ENCODE data around the gene ZDHHC11B. TPM values are rescaled to one million over a fixed set of nuclear protein-coding genes. Genes with fewer than 3 reads are reported as not detected.

ZDHHC11B gene
- total RNA-seq, 6 experiments from 2014 or later, result 0.56 to 5.1 (median 2.8) TPM

- WGBS (ENCODE audit: insufficient coverage, low coverage, low lambda C conversion rate, missing lambda C conversion rate), result 100% methylated on average over 5 of the region's 20 CpGs
- Histone ChIP-seq H3K4me3 (no peak overlapping the region), H3K4me1 (peaks cover 0 to 6% (median 2%) of the 10 kb centered on the region in 4 donors), H3K27me3 (no peaks in the 10 kb centered on the region), H3K27ac (no peak overlapping the region), H3K9me3 (no peaks in the 10 kb centered on the region), H3K36me3 (no peaks in the 10 kb centered on the region)
- intact Hi-C loops (cut with DNase I), result no loop called here
- ATAC-seq (no peak), DNase-seq (peak in 2 of 3 donors; percentile 17 to 52)
- no peak for TF ChIP-seq POLR2A (IDR thresholded peaks at IDR 0.05)
Observed at GRCh38 chr5:664994-665360, 119.6 kb downstream of the ZDHHC11B start.

DNA sequence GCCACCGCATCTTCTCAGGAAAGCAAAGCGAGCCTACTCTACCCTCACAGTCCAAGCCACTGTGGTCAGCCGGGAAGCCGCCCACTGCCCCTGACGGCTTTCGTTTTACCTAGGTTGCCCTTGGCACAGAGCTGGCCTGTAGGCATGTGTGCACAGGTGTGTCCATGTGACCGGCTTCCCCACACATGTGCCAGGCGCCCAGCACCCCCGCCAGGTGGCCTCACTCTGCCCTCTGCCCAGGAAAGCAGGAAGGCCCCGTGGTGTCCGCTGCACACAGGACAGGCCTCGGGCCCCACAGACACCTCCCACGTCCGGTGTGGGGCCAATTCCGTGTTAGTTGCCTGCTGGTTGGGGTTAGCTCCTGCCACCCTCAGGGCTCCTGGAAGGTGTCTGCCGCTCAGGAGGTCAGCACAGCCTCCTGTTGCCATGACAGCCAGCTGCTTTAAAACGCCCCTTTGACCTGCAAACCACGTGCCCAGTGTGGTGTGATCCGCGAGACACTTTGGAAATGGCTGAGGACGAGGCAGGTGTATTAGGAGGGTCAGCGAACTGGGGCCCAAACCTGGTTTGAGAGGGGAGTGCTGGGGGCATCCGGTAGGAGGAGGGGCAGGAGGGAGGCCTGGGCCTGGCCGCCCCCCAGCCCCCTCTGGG lies 120.1 kb downstream of the ZDHHC11B start:
- H3K27ac ChIP-seq, result no peak overlapping the region
- intact Hi-C loops (cut with DNase I), result no loop called here
- peaks cover 0 to 6% (median 2%) of the 10 kb centered on the region in 4 donors for H3K4me1 ChIP-seq
- no peak overlapping the region for H3K4me3 ChIP-seq
- TF ChIP-seq, protein P1, sequence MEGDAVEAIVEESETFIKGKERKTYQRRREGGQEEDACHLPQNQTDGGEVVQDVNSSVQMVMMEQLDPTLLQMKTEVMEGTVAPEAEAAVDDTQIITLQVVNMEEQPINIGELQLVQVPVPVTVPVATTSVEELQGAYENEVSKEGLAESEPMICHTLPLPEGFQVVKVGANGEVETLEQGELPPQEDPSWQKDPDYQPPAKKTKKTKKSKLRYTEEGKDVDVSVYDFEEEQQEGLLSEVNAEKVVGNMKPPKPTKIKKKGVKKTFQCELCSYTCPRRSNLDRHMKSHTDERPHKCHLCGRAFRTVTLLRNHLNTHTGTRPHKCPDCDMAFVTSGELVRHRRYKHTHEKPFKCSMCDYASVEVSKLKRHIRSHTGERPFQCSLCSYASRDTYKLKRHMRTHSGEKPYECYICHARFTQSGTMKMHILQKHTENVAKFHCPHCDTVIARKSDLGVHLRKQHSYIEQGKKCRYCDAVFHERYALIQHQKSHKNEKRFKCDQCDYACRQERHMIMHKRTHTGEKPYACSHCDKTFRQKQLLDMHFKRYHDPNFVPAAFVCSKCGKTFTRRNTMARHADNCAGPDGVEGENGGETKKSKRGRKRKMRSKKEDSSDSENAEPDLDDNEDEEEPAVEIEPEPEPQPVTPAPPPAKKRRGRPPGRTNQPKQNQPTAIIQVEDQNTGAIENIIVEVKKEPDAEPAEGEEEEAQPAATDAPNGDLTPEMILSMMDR (IDR thresholded peaks at IDR 0.05), result peak in 2 of 4 donors; percentile 17 to 18
- no peak for TF ChIP-seq POLR2A (IDR thresholded peaks at IDR 0.05)
- WGBS (ENCODE audit: insufficient coverage, low coverage, low lambda C conversion rate, missing lambda C conversion rate), result 30% methylated on average over 2 of the region's 24 CpGs
- H3K9me3 ChIP-seq, result no peaks in the 10 kb centered on the region
- ATAC-seq (peak; percentile 85 to 89 (median 88)), DNase-seq (peak; percentile 74 to 85 (median 82))
- H3K27me3 ChIP-seq, result no peaks in the 10 kb centered on the region
- H3K36me3 ChIP-seq, result no peaks in the 10 kb centered on the region

- Histone ChIP-seq H3K36me3 (no peaks in the 10 kb centered on the region), H3K4me1 (peaks cover 0 to 6% (median 2%) of the 10 kb centered on the region in 4 donors)
- intact Hi-C loops (cut with DNase I), result no loop called here
Observed at GRCh38 chr5:663436-664342, 120.8 kb downstream of the ZDHHC11B start.

DNA sequence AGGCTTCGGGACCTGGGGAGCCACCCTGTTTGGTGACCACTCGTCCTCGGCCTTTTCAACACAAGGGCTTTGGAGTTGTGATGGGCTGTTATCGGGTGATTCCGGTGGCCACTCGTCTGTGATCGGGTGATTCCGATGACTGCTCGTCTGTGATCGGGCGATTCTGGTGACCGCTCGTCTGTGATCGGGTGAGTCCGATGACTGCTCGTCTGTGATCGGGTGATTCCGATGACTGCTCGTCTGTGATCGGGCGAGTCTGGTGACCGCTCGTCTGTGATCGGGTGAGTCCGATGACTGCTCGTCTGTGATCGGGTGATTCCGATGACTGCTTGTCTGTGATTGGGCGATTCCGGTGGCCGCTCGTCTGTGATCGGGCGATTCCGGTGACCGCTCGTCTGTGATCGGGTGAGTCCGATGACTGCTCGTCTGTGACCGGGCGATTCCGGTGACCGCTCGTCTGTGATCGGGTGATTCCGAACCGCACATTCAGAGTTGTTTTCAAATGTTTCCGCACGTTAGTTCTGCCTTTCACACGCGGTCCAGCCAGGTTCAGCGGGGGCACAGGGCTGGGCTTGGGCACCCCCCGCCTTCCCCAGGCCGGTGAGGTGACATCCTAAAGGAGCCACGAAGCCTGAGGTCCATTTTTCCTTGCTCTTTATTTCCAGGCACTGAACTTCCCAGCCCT lies 121.6 kb downstream of the ZDHHC11B start:
- Histone ChIP-seq H3K36me3 (no peaks in the 10 kb centered on the region), H3K27me3 (no peaks in the 10 kb centered on the region), H3K4me1 (peaks cover 0 to 6% (median 2%) of the 10 kb centered on the region in 4 donors), H3K4me3 (no peak overlapping the region), H3K9me3 (no peaks in the 10 kb centered on the region), H3K27ac (no peak overlapping the region)
- DNase-seq, result peak; percentile 13 to 52 (median 39)
- TF ChIP-seq, protein P1 (IDR thresholded peaks at IDR 0.05), result no peak
- no peak for TF ChIP-seq POLR2A (IDR thresholded peaks at IDR 0.05)
- ATAC-seq, result no peak
- intact Hi-C loops (cut with DNase I), result no loop called here
- WGBS (ENCODE audit: insufficient coverage, low coverage, low lambda C conversion rate, missing lambda C conversion rate), result 94% methylated on average over 19 of the region's 56 CpGs

More at GRCh38 chr5:663436-664342, 120.8 kb downstream of the ZDHHC11B start:
- no peak for TF ChIP-seq POLR2A (IDR thresholded peaks at IDR 0.05)
- TF ChIP-seq, protein P1 (IDR thresholded peaks at IDR 0.05), result no peak
- Histone ChIP-seq H3K27me3 (no peaks in the 10 kb centered on the region), H3K9me3 (no peaks in the 10 kb centered on the region), H3K4me3 (no peak overlapping the region), H3K27ac (no peak overlapping the region)
- DNase-seq (peak in 2 of 3 donors; percentile 37 to 68), ATAC-seq (peak; percentile 31 to 65 (median 46))
- WGBS (ENCODE audit: insufficient coverage, low coverage, low lambda C conversion rate, missing lambda C conversion rate), result 74% methylated on average over 9 of the region's 38 CpGs

All from right lobe of liver (tissue), 6 donors.